ENCODE results near the gene CFAP161. TPM values are rescaled to one million over a fixed set of nuclear protein-coding genes. Genes with fewer than 3 reads are reported as not detected.

Gene CFAP161
- polyA plus RNA-seq, 1 of the 3 experiments (the other 2 are of a cell fraction): 0.03 TPM

- H4K20me1 ChIP-seq (ENCODE audit: insufficient read depth): no peaks in the 10 kb centered on the region
- no peak within 1 kb of the TSS for H2AFZ ChIP-seq (ENCODE audit: low read depth)
- no peaks in the 10 kb centered on the region for H3K27me3 ChIP-seq (ENCODE audit: insufficient read depth)
- H3F3A ChIP-seq (replicated peaks; ENCODE audit: insufficient read depth): no peaks in the 10 kb centered on the region
- POLR2A ChIA-PET: no interaction called here
- no peak within 1 kb of the TSS for H3K27ac ChIP-seq (ENCODE audit: low read depth in 2 of 2, low read length in 1 of 2)
- CTCF ChIA-PET: interaction anchor here (1.6 kb wide), 1 partner anchor 41 kb away, joined by 3 read pairs; no protein-coding TSS in a partner anchor
- H3K79me2 ChIP-seq (ENCODE audit: insufficient read depth): no peaks in the 10 kb centered on the region
- no peaks in the 10 kb centered on the region for H3K36me3 ChIP-seq (replicated peaks in 1 of 2; ENCODE audit: control insufficient read depth in 1 of 2, insufficient read depth in 2 of 2, low read length in 1 of 2)
- no peak within 1 kb of the TSS for H3K9ac ChIP-seq
- DNase-seq: no peak
- H3K9me3 ChIP-seq: no peaks in the 10 kb centered on the region
- no peaks in the 10 kb centered on the region for H3K4me1 ChIP-seq (ENCODE audit: control insufficient read depth in 1 of 2, insufficient read depth in 2 of 2, low read depth in 1 of 2, low read length in 1 of 2)
- no peak within 1 kb of the TSS for H3K4me2 ChIP-seq
- WGBS (ENCODE audit: low lambda C conversion rate): 42% methylated on average over 8 of the region's 16 CpGs
- TF ChIP-seq TAF1 (IDR thresholded peaks at IDR 0.05; ENCODE audit: borderline replicate concordance, low read depth, low read length): no peak
- no peak for TF ChIP-seq FOXJ3 (CRISPR knock-in tag; IDR thresholded peaks at IDR 0.05)
- TF ChIP-seq RXRA (IDR thresholded peaks at IDR 0.05; ENCODE audit: borderline replicate concordance, low read depth): no peak
- no peak for TF ChIP-seq GATA2 (CRISPR knock-in tag; IDR thresholded peaks at IDR 0.05)
- TF ChIP-seq TEAD4 (IDR thresholded peaks at IDR 0.05; ENCODE audit: borderline replicate concordance, insufficient read depth): no peak
- TF ChIP-seq SMC3 (IDR thresholded peaks at IDR 0.05; ENCODE audit: low read depth, low read length): no peak
- TF ChIP-seq TCF12 (IDR thresholded peaks at IDR 0.05): no peak
- no peak for TF ChIP-seq USF1 (IDR thresholded peaks at IDR 0.05; ENCODE audit: borderline replicate concordance, low read depth)
- no peak for TF ChIP-seq FOSL2 (IDR thresholded peaks at IDR 0.05; ENCODE audit: borderline replicate concordance, low read depth)
- TF ChIP-seq EP300 (IDR thresholded peaks at IDR 0.05; ENCODE audit: borderline replicate concordance in 1 of 2, low read depth in 1 of 2, low read length in 1 of 2): no peak
- no peak for TF ChIP-seq PBX3 (IDR thresholded peaks at IDR 0.05)
- no peak for TF ChIP-seq CTCF (IDR thresholded peaks at IDR 0.05)
- TF ChIP-seq SIN3A (IDR thresholded peaks at IDR 0.05; ENCODE audit: borderline replicate concordance, low read depth, low read length): no peak
- no peak for TF ChIP-seq ELF1 (IDR thresholded peaks at IDR 0.05)
- TF ChIP-seq ZBTB33 (IDR thresholded peaks at IDR 0.05; ENCODE audit: borderline replicate concordance, low read depth): no peak
- TF ChIP-seq MXI1 (IDR thresholded peaks at IDR 0.05; ENCODE audit: low read depth, low read length): no peak
- no peak for TF ChIP-seq REST (IDR thresholded peaks at IDR 0.05; ENCODE audit: low read depth, low read length)
- TF ChIP-seq RFX5 (IDR thresholded peaks at IDR 0.05; ENCODE audit: low read length): no peak
- H3K4me3 ChIP-seq (ENCODE audit: low read depth in 2 of 2, low read length in 1 of 2): no peak within 1 kb of the TSS
- H3K9me2 ChIP-seq: no peaks in the 10 kb centered on the region
Measured at GRCh38 chr15:81196576-81197254, 62.6 kb downstream of the CFAP161 start, which contains the start of gene IL16. IL16 (plus strand) TSS chr15:81196879; CDS start chr15:81225400, 28,521 bp downstream.

Measured in SK-N-SH (cell line).